Ectodermal cell (in vitro differentiated cells): ENCODE measurements around the gene CASP3. TPM values are rescaled to one million over a fixed set of nuclear protein-coding genes. Genes with fewer than 3 reads are reported as not detected.

Source experiments
- H3K27ac ChIP-seq: 2 replicates; pipeline ENCODE4 v1.7.0; 2013; ENCODE audit warnings: mild to moderate bottlenecking, low read depth, low read length; ENCODE audit not compliant: insufficient read depth, poor library complexity, severe bottlenecking
- H3K27me3 ChIP-seq: 2 replicates; pipeline ENCODE4 v1.7.0; 2013; ENCODE audit warnings: mild to moderate bottlenecking, low read length; ENCODE audit not compliant: insufficient read depth, control insufficient read depth, poor library complexity, severe bottlenecking
- H3K36me3 ChIP-seq: one replicate; pipeline ENCODE4 v1.7.0; 2013; ENCODE audit warnings: low read length; ENCODE audit not compliant: control insufficient read depth, insufficient read depth
- H3K4me1 ChIP-seq: one replicate; pipeline ENCODE4 v1.7.0; 2013; ENCODE audit warnings: low read length; ENCODE audit not compliant: control insufficient read depth, insufficient read depth
- H3K4me3 ChIP-seq: 2 replicates; pipeline ENCODE4 v1.7.0; 2013; ENCODE audit warnings: low read depth, low read length, control low read depth; ENCODE audit not compliant: insufficient read depth
- H3K9me3 ChIP-seq: 2 replicates; pipeline ENCODE4 v1.7.0; 2013; ENCODE audit warnings: mild to moderate bottlenecking, low read length, moderate library complexity; ENCODE audit not compliant: control insufficient read depth
- whole genome bisulfite sequencing, 2 experiments: methylation state at CpG; one replicate each; pipeline ENCODE4 v1.1.7; 2013; ENCODE audit warnings: missing lambda C conversion rate in 2 of 2; 5-methylcytosine and 5-hydroxymethylcytosine counted together
- polyA plus RNA-seq, 4 experiments: library from polyadenylated mRNA; stranded (reverse); fragments of 50-300 nt; gene quantifications; one replicate each; pipeline ENCODE4 v1.2.3, GENCODE V29; 2013

CASP3 gene
- polyA plus RNA-seq (2013, experiment 1 of 4) = 47.6 TPM
- 47.4 TPM for polyA plus RNA-seq (2013, experiment 2 of 4)
- 35.2 TPM for polyA plus RNA-seq (2013, experiment 3 of 4)
- polyA plus RNA-seq (2013, experiment 4 of 4) = 39.9 TPM

DNA sequence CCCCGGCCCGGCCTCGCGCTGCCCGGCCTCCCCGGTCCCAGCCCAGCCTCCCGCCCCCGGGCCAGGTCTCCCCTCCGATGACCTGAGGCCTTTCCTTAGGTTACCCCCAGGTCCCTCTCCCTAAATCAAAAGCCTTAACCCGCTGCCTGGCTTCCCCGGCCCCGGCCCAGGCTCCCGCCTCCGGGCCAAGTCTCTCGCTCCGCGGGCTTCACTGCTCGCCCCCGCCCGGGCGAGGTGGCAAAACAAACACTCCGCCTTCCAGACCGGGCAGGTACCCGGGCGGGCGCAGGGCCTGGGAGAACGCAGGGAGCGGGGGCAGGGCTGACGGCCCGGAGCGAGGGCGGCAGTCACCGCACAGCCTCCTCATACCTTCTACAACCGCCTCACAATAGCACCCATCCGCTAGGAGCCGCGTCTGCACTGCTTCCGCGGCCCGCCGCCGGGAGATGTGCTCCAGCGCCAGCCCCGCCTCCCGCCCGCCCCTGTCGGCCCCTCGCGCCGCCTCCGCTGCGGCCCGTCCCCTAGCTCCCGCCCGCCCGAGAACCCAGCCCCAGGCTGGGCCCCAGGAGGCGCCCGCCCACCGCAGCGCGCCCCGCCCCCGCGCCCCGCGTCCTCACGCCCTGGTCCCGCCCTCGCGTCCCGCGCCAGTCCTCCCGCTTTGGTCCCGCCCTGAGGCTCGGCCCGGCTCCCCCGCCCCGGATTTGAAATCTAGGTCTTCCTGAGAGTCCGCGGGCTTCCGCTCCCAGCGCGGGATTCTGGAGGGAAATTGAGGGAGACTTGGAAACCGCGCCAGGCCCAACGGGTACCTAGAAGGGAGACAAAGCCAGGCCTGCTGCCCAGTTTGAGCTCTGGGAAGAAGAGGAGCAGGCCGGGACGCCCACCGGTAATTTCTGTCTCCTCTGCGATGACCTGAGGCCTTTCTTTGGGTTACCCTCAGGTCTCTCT is at the start of gene CASP3, which contains the start of gene PRIMPOL:
TSS of gene CASP3 (minus strand) at position 422 of the 945 bp plus-strand sequence. CDS start 10,994 bp downstream, outside the sequence.
TSS of gene PRIMPOL (plus strand) at position 713 of the 945 bp plus-strand sequence. CDS start 7,403 bp downstream, outside the sequence.
- Histone ChIP-seq H3K9me3 (no peaks in the 10 kb centered on the region), H3K27me3 (no peaks in the 10 kb centered on the region), H3K36me3 (no peaks in the 10 kb centered on the region), H3K4me1 (peaks cover 17% of the 10 kb centered on the region), H3K4me3 (peak within 1 kb of the TSS; percentile 83), H3K27ac (peak within 1 kb of the TSS; percentile 81)
- WGBS, 2 experiments = 0% methylated on average over 90 of the region's 90 CpGs

GRCh38 chr4:184697956-184698355 is 48.7 kb upstream of the CASP3 start:
- Histone ChIP-seq H3K4me3 (no peak overlapping the region), H3K27ac (no peak overlapping the region), H3K9me3 (no peaks in the 10 kb centered on the region), H3K4me1 (no peaks in the 10 kb centered on the region), H3K27me3 (no peaks in the 10 kb centered on the region), H3K36me3 (peaks cover 29% of the 10 kb centered on the region)
- 97 to 99% methylated on average over 3 of the region's 3 CpGs for WGBS, 2 experiments

- 88 to 100% methylated on average over 2 to 3 of the region's 3 CpGs for WGBS, 2 experiments
- Histone ChIP-seq H3K36me3 (peaks cover 22% of the 10 kb centered on the region), H3K4me3 (no peak overlapping the region), H3K27me3 (no peaks in the 10 kb centered on the region), H3K27ac (no peak overlapping the region), H3K4me1 (no peaks in the 10 kb centered on the region), H3K9me3 (no peaks in the 10 kb centered on the region)
These were observed 46.1 kb upstream of the CASP3 start for GRCh38 chr4:184695178-184695896.

DNA sequence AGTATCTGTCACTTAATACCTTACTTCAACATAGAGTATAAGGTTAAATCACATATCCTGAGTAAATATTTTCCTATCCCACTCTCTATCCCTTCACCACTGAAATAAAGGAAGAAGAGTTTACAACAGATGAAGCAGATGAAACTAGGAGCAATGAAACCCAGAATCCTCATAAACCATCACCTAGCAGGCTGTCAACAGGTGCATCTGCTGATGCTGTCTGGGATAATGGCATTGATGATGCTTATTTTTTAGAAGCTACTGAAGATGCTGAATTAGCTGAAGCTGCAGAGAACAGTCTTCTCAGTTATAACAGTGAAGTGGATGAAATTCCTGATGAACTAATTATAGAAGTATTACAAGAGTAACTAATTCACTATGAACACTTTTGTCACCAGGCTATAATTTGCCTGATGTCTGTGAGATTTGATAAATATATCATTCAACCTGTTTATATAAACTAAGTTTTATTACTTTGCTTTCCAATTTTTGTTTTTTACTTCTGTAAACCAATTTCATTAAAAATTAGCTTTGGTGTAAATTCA is 45.2 kb upstream of the CASP3 start:
- Histone ChIP-seq H3K27me3 (no peaks in the 10 kb centered on the region), H3K27ac (no peak overlapping the region), H3K4me1 (no peaks in the 10 kb centered on the region), H3K36me3 (peaks cover 18% of the 10 kb centered on the region), H3K4me3 (no peak overlapping the region), H3K9me3 (no peaks in the 10 kb centered on the region)

DNA sequence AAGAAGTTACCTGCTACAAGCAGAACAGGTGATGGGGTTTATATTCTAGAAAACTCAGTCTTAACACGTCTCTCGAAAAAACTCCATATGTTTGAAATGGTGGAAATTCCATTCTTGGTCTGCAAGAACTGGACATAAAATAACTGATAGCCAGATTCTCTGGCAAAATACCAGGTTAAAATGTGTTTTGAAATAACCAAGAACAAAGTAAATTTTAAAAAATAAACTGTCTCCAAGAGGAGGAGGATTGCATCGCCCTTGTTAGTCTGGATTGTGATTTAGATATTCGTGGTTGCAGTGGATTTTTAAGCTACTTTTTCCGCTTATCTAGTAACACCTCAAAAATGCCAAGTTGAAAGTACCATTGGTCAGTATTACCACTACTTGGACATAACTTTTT is 43.8 kb upstream of the CASP3 start:
- H3K27me3 ChIP-seq = no peaks in the 10 kb centered on the region
- 92 to 94% methylated on average over 5 of the region's 5 CpGs for WGBS, 2 experiments
- H3K9me3 ChIP-seq = no peaks in the 10 kb centered on the region
- peaks cover 18% of the 10 kb centered on the region for H3K36me3 ChIP-seq
- no peaks in the 10 kb centered on the region for H3K4me1 ChIP-seq
- H3K27ac ChIP-seq = no peak overlapping the region
- no peak overlapping the region for H3K4me3 ChIP-seq

DNA sequence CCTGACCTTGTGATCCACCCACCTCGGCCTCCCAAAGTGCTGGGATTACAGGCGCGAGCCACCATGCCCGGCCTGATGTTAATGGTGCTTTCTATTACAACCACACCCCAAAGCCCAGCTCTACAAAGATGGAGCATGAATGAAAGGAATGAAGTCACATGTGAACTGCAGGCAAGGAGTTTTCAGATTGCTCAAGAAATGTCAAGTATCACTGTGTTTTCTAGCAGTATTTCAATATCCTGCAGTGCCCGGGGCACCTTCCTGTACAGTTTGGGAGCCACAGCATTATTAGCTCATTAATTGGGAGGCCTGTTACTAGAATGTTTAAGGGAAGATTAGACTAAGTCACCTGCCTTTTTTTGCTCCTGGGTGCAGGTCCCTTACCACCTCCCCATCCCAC is 40.4 kb upstream of the CASP3 start:
- Histone ChIP-seq H3K27ac (no peak overlapping the region), H3K27me3 (no peaks in the 10 kb centered on the region), H3K36me3 (peaks cover 9% of the 10 kb centered on the region), H3K4me3 (no peak overlapping the region), H3K9me3 (no peaks in the 10 kb centered on the region), H3K4me1 (no peaks in the 10 kb centered on the region)
- 56 to 57% methylated on average over 5 of the region's 5 CpGs for WGBS, 2 experiments

GRCh38 chr4:184688447-184688846 is 39.2 kb upstream of the CASP3 start:
- Histone ChIP-seq H3K27ac (no peak overlapping the region), H3K36me3 (peaks cover under 1% of the 10 kb centered on the region), H3K9me3 (no peaks in the 10 kb centered on the region), H3K27me3 (no peaks in the 10 kb centered on the region), H3K4me1 (no peaks in the 10 kb centered on the region), H3K4me3 (no peak overlapping the region)
- 43 to 54% methylated on average over 11 of the region's 11 CpGs for WGBS, 2 experiments

DNA sequence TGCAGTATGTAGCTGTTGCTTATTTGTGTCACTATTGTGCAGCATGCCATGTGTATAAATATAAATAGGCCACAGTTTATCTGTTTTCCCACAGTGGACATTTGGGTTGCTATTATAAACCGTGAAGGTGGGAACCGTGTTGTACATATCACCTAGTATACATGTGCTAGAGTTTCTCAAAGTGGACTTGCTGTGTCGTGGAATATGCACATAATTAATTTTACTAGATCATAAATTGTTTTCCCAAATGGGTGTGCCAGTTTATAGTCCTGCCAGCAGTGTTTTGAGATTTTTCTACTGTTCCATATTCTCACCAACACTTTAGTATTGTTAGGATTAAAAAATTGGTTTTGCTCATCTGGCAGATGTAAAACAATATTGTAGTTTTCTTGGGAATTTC is 38.8 kb upstream of the CASP3 start:
- Histone ChIP-seq H3K4me3 (no peak overlapping the region), H3K27me3 (no peaks in the 10 kb centered on the region), H3K4me1 (no peaks in the 10 kb centered on the region), H3K27ac (no peak overlapping the region), H3K36me3 (no peaks in the 10 kb centered on the region), H3K9me3 (no peaks in the 10 kb centered on the region)
- 50 to 61% methylated on average over 2 to 3 of the region's 3 CpGs for WGBS, 2 experiments

DNA sequence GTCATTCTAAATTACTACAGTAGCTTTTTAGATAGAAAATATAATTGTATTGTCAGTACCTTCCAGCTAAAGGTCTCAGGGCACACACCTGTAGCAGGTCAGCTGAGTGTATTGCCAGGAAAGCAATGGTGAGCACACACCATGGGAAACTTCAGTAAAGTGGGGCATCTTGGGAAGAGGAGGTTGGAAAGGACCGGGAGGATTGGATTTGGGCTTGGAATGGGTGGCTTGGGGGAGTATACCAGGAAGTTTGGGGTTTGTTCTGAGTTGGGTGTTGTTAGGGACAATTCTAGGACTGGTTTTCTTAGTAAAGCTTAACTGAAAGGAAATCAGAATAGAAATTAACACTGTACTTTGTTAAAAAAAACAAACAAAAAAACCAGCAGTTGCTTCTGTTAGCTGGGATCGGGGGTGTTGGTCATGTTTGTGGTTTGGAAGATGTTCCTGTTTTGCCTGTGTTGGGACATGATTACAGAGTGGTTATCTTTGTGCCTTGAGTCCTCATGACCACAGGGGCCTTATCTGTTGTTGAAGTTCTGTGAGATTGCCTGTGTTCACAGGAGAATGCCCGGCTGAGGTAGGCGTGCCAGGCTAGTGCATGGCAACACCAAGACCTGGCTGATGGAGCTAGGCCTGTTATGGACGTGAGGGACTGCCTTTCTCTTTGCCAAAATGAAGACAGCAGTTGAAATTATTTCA is 35.4 kb upstream of the CASP3 start:
- H3K4me3 ChIP-seq = no peak overlapping the region
- no peaks in the 10 kb centered on the region for H3K9me3 ChIP-seq
- WGBS, 2 experiments = 92 to 93% methylated on average over 5 of the region's 5 CpGs
- no peaks in the 10 kb centered on the region for H3K36me3 ChIP-seq
- H3K27ac ChIP-seq = no peak overlapping the region
- H3K27me3 ChIP-seq = no peaks in the 10 kb centered on the region
- no peaks in the 10 kb centered on the region for H3K4me1 ChIP-seq
